Thyroid gland (tissue), 4 donors: ENCODE data around the gene KRTAP1-3. TPM values are rescaled to one million over a fixed set of nuclear protein-coding genes. Genes with fewer than 3 reads are reported as not detected.
"Not testable (repeated sequence)": the region's sequence is repeated elsewhere in the genome, so short reads cannot be mapped to it uniquely, and the experiment has no call there.

Experiments used
- DNase-seq, 2 donors: peaks; one replicate each; pipeline ENCODE4 v3.0.0-alpha.2; 2019
- H3K27ac ChIP-seq, 3 donors: fragments of 200-600 bp; sonication (generic); 1 replicate in 2 of 3; 2 replicates in 1 of 3; pipeline ENCODE4 v1.5.1; 2016 to 2019; ENCODE audit warnings: mild to moderate bottlenecking in 1 of 3, moderate library complexity in 1 of 3
- H3K27me3 ChIP-seq: fragments of 200-600 bp; sonication (generic); one replicate; pipeline ENCODE4 v1.5.1; 2019
- H3K36me3 ChIP-seq, 2 donors: fragments of 200-600 bp; sonication (generic); one replicate each; pipeline ENCODE4 v1.5.1; 2016 to 2019
- H3K4me1 ChIP-seq, 2 donors: fragments of 200-600 bp; sonication (generic); one replicate each; pipeline ENCODE4 v1.5.1; 2017 to 2019
- H3K4me3 ChIP-seq, 3 donors: fragments of 200-600 bp; sonication (generic); replicated peaks in 1 of 3; 1 replicate in 2 of 3; 2 replicates in 1 of 3; pipeline ENCODE4 v1.5.1; 2016; ENCODE audit warnings: mild to moderate bottlenecking in 1 of 3
- H3K9me3 ChIP-seq: fragments of 200-600 bp; sonication (generic); one replicate; pipeline ENCODE4 v1.5.1; 2017
- POLR2A ChIP-seq, 2 donors: fragments of 450-650 bp; IDR thresholded peaks; one replicate each; pipeline ENCODE4 v1.6.1; 2017; ENCODE audit warnings: antibody characterized with exemption in 2 of 2, mild to moderate bottlenecking in 2 of 2, moderate library complexity in 1 of 2
- WGBS, 2 donors: methylation state at CpG; one replicate each; pipeline ENCODE4 v1.1.5; 2017; 5-methylcytosine and 5-hydroxymethylcytosine counted together
- intact Hi-C: fragments of 100-400 bp; cut with DNase I; formaldehyde crosslinking; loops from one replicate; pipeline ENCODE4 v1.15.1; 2023
- total RNA-seq, 4 donors: library from RNA; depleted of rRNA; stranded (reverse); fragments of >200 nt; gene quantifications; one replicate each; pipeline ENCODE4 v1.2.3, GENCODE V29; 2016
- TF ChIP-seq, protein P1 (sequence below), 6 experiments: fragments of 200-600 bp in 3 of 6; fragments of 450-650 bp in 3 of 6; sonication (generic) in 3 of 6; IDR thresholded peaks; one replicate each; pipeline ENCODE4 v1.5.1; 2016 to 2019; ENCODE audit warnings: antibody characterized with exemption in 6 of 6, mild to moderate bottlenecking in 2 of 6, inconsistent platforms in 1 of 6, moderate library complexity in 1 of 6

Gene KRTAP1-3
- total RNA-seq, 4 donors from 2014 or later: not detected

DNA sequence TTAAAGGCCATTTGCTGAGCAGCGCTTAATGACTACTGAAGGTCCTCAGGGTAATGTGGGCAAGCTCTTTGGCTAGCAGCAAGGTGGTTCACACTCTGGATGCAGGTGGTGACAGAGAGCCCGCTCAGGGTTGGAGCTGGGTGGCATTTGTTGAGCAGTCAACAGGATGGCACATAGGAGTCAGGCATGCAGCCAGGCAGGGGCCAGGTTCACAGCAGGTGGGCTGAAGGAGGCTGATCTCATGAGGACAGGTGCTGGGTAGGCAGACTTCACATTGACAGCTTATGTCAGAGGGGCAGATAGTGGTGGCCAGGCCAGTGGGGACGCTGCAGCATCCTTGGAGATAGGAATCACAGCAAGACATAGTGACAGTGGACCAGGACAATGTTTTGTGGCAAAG, 30.3 kb downstream of the KRTAP1-3 start:
- TF ChIP-seq, protein P1, sequence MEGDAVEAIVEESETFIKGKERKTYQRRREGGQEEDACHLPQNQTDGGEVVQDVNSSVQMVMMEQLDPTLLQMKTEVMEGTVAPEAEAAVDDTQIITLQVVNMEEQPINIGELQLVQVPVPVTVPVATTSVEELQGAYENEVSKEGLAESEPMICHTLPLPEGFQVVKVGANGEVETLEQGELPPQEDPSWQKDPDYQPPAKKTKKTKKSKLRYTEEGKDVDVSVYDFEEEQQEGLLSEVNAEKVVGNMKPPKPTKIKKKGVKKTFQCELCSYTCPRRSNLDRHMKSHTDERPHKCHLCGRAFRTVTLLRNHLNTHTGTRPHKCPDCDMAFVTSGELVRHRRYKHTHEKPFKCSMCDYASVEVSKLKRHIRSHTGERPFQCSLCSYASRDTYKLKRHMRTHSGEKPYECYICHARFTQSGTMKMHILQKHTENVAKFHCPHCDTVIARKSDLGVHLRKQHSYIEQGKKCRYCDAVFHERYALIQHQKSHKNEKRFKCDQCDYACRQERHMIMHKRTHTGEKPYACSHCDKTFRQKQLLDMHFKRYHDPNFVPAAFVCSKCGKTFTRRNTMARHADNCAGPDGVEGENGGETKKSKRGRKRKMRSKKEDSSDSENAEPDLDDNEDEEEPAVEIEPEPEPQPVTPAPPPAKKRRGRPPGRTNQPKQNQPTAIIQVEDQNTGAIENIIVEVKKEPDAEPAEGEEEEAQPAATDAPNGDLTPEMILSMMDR (IDR thresholded peaks at IDR 0.05): no peak
- TF ChIP-seq POLR2A (IDR thresholded peaks at IDR 0.05): no peak
- Histone ChIP-seq H3K4me3 (no peak overlapping the region), H3K27ac (no peak overlapping the region), H3K4me1 (peaks cover 0 to 10% of the 10 kb centered on the region in 2 donors), H3K27me3 (no peaks in the 10 kb centered on the region), H3K9me3 (no peaks in the 10 kb centered on the region), H3K36me3 (no peaks in the 10 kb centered on the region)
- 89 to 90% methylated on average over 3 of the region's 3 CpGs for WGBS, 2 donors
- intact Hi-C loops: no loop called here
- no peak for DNase-seq

DNA sequence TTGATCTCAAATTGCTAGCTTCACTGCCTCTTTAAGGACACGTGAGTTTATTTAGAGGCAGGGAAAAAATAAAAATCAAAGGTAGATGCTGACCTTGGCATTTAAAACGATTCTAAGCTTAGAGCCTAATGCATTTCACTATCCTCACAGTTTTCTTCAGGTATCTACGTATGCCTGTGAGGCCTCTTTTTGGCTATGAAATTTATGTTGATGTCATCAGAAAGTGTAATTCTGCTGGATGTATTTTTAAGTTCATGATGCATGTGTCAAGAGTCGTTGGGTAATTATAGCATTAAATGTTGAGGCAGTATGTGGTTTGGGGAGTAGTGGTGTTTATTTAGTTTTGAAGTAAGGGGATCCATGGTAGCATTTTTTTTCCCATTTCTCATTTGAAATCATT, 30.7 kb downstream of the KRTAP1-3 start:
- no peaks in the 10 kb centered on the region for H3K36me3 ChIP-seq
- intact Hi-C loops: no loop called here
- 31 to 32% methylated on average over 4 of the region's 4 CpGs for WGBS, 2 donors

DNA sequence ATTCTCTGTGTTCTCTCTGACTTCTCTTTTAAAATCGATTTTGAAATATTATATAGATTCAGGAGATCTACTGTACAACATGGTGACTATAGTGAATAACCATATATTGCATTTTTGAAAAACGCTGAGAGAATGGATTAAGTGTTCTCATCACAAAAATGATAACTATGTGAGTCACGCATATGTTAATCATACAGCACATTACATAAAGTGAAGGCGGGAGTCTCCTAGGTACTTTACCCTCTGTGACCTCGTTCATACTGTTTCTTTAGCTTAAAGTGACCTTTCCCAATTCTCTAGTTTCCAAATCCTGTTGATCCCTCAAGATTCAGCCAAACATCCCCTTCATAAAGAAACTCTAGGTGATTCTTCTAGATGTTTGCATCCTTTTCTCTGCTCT, 31.9 kb downstream of the KRTAP1-3 start:
- no peaks in the 10 kb centered on the region for H3K9me3 ChIP-seq
- no peaks in the 10 kb centered on the region for H3K36me3 ChIP-seq
- 76 to 77% methylated on average over 5 of the region's 5 CpGs for WGBS, 2 donors
- H3K4me1 ChIP-seq: peaks cover 0 to 10% of the 10 kb centered on the region in 2 donors
- no peaks in the 10 kb centered on the region for H3K27me3 ChIP-seq
- TF ChIP-seq, protein P1 (IDR thresholded peaks at IDR 0.05): no peak
- TF ChIP-seq POLR2A (IDR thresholded peaks at IDR 0.05): no peak
- H3K27ac ChIP-seq: no peak overlapping the region
- no peak overlapping the region for H3K4me3 ChIP-seq
- DNase-seq: no peak
- intact Hi-C loops: no loop called here

More for the DNA sequence above, 30.7 kb downstream of the KRTAP1-3 start:
- Histone ChIP-seq H3K27me3 (no peaks in the 10 kb centered on the region), H3K4me1 (peaks cover 0 to 10% of the 10 kb centered on the region in 2 donors), H3K27ac (peak overlapping the region in 1 of 3 donors; percentile 30), H3K4me3 (no peak overlapping the region), H3K9me3 (no peaks in the 10 kb centered on the region)
- no peak for DNase-seq
- no peak for TF ChIP-seq POLR2A (IDR thresholded peaks at IDR 0.05)
- TF ChIP-seq, protein P1 (IDR thresholded peaks at IDR 0.05): no peak

DNA sequence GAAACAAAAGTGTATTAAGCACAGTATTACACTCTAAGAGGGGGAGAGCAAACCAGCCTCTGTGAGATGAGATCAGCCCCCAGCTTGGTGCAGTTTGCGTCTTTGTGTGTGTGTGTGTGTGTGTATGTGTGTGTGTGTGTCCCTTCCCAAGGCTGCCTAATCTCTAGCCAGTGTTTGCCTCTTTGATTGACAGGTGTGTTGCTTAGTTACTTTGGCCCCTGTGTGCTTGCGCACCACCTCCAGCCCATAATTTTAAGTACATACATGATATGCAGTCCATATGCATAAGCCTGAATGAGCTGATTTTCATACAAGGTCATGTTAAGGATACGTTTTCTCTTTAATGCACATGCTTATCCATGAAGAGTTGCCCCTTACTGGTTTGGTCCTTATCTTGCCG, 32.9 kb downstream of the KRTAP1-3 start:
- Histone ChIP-seq H3K27me3 (no peaks in the 10 kb centered on the region), H3K27ac (no peak overlapping the region), H3K4me1 (peaks cover 0 to 10% of the 10 kb centered on the region in 2 donors), H3K9me3 (no peaks in the 10 kb centered on the region), H3K36me3 (no peaks in the 10 kb centered on the region), H3K4me3 (no peak overlapping the region)
- no peak for TF ChIP-seq POLR2A (IDR thresholded peaks at IDR 0.05)
- WGBS, 2 donors: 84 to 94% methylated on average over 4 of the region's 4 CpGs
- intact Hi-C loops: no loop called here
- no peak for DNase-seq

DNA sequence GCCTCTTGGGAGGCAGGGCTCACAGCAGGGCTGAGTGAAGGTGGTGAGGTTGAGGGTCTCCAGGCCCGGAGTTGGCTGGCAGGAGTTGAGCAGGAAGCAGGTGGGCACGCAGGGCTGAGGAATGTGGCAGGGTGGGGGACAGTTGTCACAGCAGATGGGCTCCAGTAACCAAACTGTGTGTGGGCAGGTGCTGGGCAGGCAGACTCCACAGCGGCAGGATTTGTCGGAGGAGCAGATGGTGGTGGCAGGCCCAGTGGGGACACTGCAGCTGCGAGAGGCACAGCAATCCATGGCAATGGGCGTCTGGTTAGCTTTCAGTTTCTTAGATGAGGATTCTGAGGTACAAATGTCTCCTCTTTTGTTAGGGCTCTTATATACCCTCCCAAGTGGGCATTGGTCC, 35.1 kb downstream of the KRTAP1-3 start, which contains the start of gene KRTAP3-2:
Gene KRTAP3-2, minus strand, starts transcription at position 344 of the 400 bp plus-strand sequence. Its CDS starts 53 bp downstream, at position 291.
- H3K9me3 ChIP-seq, H3K4me3 ChIP-seq, H3K27me3 ChIP-seq, H3K27ac ChIP-seq, DNase-seq, H3K36me3 ChIP-seq, intact Hi-C loops: not testable (repeated sequence)
- peaks cover 0 to 10% of the 10 kb centered on the region in 2 donors for H3K4me1 ChIP-seq
- WGBS, 2 donors: 90 to 94% methylated on average over 6 of the region's 6 CpGs

DNA sequence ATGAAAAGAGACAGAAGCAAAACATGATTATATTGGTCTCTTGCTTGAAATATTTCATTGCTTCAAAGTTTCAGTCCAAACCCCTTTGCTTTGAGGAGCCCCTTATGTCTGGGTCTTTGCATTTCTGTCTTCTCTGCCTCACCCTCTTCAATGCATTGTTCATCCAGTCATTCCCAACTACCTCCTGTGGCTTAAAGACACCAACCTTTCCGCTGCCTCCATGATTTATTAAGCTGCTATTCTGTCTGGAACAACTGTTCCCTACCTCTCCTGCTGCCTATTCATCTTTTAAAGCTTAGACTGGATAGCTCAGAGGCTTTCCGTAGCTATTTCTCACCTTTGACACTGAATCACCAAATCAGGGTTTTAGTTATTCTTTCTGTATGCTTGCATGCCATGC, 37.3 kb downstream of the KRTAP1-3 start:
- TF ChIP-seq, protein P1 (IDR thresholded peaks at IDR 0.05): no peak
- no peak for TF ChIP-seq POLR2A (IDR thresholded peaks at IDR 0.05)
- intact Hi-C loops: no loop called here
- WGBS, 2 donors: 80% methylated on average over 2 of the region's 2 CpGs
- no peak overlapping the region for H3K27ac ChIP-seq
- no peak for DNase-seq
- H3K27me3 ChIP-seq: no peaks in the 10 kb centered on the region
- H3K4me1 ChIP-seq: no peaks in the 10 kb centered on the region
- no peak overlapping the region for H3K4me3 ChIP-seq
- no peaks in the 10 kb centered on the region for H3K9me3 ChIP-seq
- H3K36me3 ChIP-seq: no peaks in the 10 kb centered on the region
